Heart left ventricle (tissue), 16 donors: ENCODE results near the gene PRRX1. TPM values are rescaled to one million over a fixed set of nuclear protein-coding genes. Genes with fewer than 3 reads are reported as not detected.

Experiments
- ATAC-seq, 4 donors: fragments of 200-7000 bp; cut with Tn5 transposase; one replicate each; pipeline ENCODE4 v1.9.1; 2020 to 2022; ENCODE audit warnings: moderate library complexity in 4 of 4, mild to moderate bottlenecking in 3 of 4, moderate number of reproducible peaks in 1 of 4
- DNase-seq, 5 donors: peaks; one replicate each; pipeline ENCODE4 v3.0.0-alpha.2; 2020
- H3K27ac ChIP-seq, 12 donors: fragments of 200-600 bp; sonication (generic) in 4 of 12; one replicate each; pipeline versions ENCODE4 v1.5.0 to v1.8.0; 2016 to 2022; ENCODE audit warnings: mild to moderate bottlenecking in 2 of 12
- H3K27me3 ChIP-seq, 9 donors: fragments of 200-600 bp; sonication (generic) in 2 of 9; one replicate each; pipeline versions ENCODE4 v1.5.1 to v1.8.0; 2016 to 2022; ENCODE audit warnings: mild to moderate bottlenecking in 3 of 9
- H3K36me3 ChIP-seq, 9 donors: fragments of 200-600 bp; sonication (generic) in 2 of 9; one replicate each; pipeline versions ENCODE4 v1.5.0 to v1.8.0; 2018 to 2022; ENCODE audit warnings: mild to moderate bottlenecking in 2 of 9
- H3K4me1 ChIP-seq, 12 donors: fragments of 200-600 bp; sonication (generic) in 4 of 12; one replicate each; pipeline versions ENCODE4 v1.5.0 to v1.8.0; 2016 to 2022; ENCODE audit warnings: mild to moderate bottlenecking in 3 of 12
- H3K4me3 ChIP-seq, 12 donors: fragments of 200-600 bp; sonication (generic) in 4 of 12; one replicate each; pipeline versions ENCODE4 v1.5.0 to v1.8.0; 2017 to 2022; ENCODE audit warnings: mild to moderate bottlenecking in 9 of 12, moderate library complexity in 4 of 12
- H3K9me3 ChIP-seq, 12 donors: fragments of 200-600 bp; sonication (generic) in 4 of 12; one replicate each; pipeline versions ENCODE4 v1.5.0 to v1.8.0; 2016 to 2022; ENCODE audit warnings: mild to moderate bottlenecking in 1 of 12
- POLR2A ChIP-seq, 2 donors: fragments of 450-650 bp; IDR thresholded peaks; one replicate each; pipeline ENCODE4 v1.6.1; 2017; ENCODE audit warnings: antibody characterized with exemption in 2 of 2, mild to moderate bottlenecking in 2 of 2, moderate library complexity in 2 of 2
- WGBS, 4 donors: extraction: QIAGEN DNeasy Blood & Tissue Kit in 2 of 4; methylation state at CpG; one replicate each; pipeline versions ENCODE4 v1.1.5 to v1.1.7; 2013 to 2018; 5-methylcytosine and 5-hydroxymethylcytosine counted together
- intact Hi-C, 10 donors: fragments of 100-400 bp; cut with DNase I; formaldehyde crosslinking; loops; one replicate each; pipeline versions ENCODE4 v1.11.1 to v1.14.2; 2022
- polyA plus RNA-seq, 2 donors: library from polyadenylated mRNA; stranded (reverse); fragments of 200-250 nt; gene quantifications; one replicate each; pipeline ENCODE4 v1.2.3, GENCODE V29; 2013
- total RNA-seq, 9 donors: library from RNA; depleted of rRNA in 2 of 9; stranded (reverse); fragments of >200 nt in 2 of 9; fragmentation: NEBNext Ultra II Directional in 3 of 9; extraction: Animal tissue kit (Norgen Biotek cat#: 25700) in 3 of 9; gene quantifications; one replicate each; pipeline versions ENCODE4 v1.1.0 to v1.2.4, GENCODE V29; 2016 to 2023
- TF ChIP-seq, protein P1 (sequence below), 12 donors: fragments of 200-600 bp; sonication (generic) in 4 of 12; IDR thresholded peaks; one replicate each; pipeline versions ENCODE4 v1.5.0 to v1.8.0; 2018 to 2022; ENCODE audit warnings: antibody characterized with exemption in 12 of 12, mild to moderate bottlenecking in 5 of 12
- donor health status: ischemic (EF 13 %, LVEDD 7.1; RV severe dilation, severe dysfunction).
- donor health status: healthy with polysubstance abuse.
- donor health status: DM: no; HTN: yes; CAD: no.
- donor health status: DM: no; HTN: no; CAD: no.
- donor health status: ischemic (EF 25% LVEDD 6.9; RV normal size, moderate dysfunction).
- donor health status: ischemic (EF 25% LVEDD 5.7; RV mildly dilated, moderate dysfunction).
- donor health status: healthy.
- donor health status: DM: yes; HTN: yes; CAD: no.
- donor health status: ischemic (EF 35%, LVEDD 5.7; RV mildly dilated, moderate dysfunction).
- donor health status: nonischemic (EF 11% LVEDD 7.7; RV severe dilation, severe dysfunction).
- donor health status: DM: yes; HTN: yes; CAD: no.
- donor health status: PGD.
- donor health status: ischemic (EF 29% LVEDD 5.4; RV normal size, mild dysfunction).
- donor health status: nonischemic (EF 23%, LVEDD 6.1; RV moderate dilation, normal function).

Gene PRRX1
- total and polyA plus RNA-seq, 11 donors, result 16.2 to 104 (median 52.3) TPM

DNA sequence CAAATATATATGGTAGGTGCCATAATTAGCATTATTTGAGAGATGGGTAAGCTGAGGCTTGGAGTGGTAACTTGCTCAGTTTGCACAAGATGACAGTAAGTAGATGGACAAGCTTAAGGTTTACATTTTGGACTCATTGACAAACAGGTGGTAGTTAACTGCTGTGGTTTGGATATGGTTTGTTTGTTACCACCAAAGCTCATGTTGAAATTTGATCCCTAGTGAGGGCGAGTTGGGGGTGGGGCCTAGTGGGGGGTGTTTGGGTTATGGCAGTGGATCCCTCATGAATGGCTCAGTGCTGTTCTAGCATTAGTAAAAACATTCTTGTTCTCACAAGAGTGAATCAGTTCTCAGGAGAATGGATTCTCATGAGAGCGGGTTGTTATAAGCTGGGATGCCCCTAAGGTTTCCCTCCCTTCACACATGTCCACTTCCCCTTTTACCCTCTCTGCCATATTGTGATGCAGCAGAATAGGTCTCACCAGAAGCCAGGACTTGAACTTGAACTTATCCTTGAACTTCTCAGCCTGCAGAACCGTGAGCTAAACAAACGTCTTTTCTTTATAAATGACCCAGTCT, 6.6 kb upstream of the PRRX1 start:
- no peak overlapping the region for H3K4me3 ChIP-seq
- H3K27ac ChIP-seq, result no peak overlapping the region
- 65 to 73% (median 70%) methylated on average over 4 of the region's 4 CpGs for WGBS, 4 donors
- H3K9me3 ChIP-seq, result no peaks in the 10 kb centered on the region
- peaks cover 0 to 47% (median 2%) of the 10 kb centered on the region in 9 donors for H3K27me3 ChIP-seq
- H3K4me1 ChIP-seq, result peaks cover 0 to 15% (median 0%) of the 10 kb centered on the region in 12 donors
- ATAC-seq, result no peak
- no peak for DNase-seq
- intact Hi-C loops, result loop anchor here in 1 of 10 donors (10.0 kb wide), 1 partner anchor 93 kb away; no protein-coding TSS in a partner anchor
- no peaks in the 10 kb centered on the region for H3K36me3 ChIP-seq
- TF ChIP-seq POLR2A (IDR thresholded peaks at IDR 0.05), result no peak
- TF ChIP-seq, protein P1, sequence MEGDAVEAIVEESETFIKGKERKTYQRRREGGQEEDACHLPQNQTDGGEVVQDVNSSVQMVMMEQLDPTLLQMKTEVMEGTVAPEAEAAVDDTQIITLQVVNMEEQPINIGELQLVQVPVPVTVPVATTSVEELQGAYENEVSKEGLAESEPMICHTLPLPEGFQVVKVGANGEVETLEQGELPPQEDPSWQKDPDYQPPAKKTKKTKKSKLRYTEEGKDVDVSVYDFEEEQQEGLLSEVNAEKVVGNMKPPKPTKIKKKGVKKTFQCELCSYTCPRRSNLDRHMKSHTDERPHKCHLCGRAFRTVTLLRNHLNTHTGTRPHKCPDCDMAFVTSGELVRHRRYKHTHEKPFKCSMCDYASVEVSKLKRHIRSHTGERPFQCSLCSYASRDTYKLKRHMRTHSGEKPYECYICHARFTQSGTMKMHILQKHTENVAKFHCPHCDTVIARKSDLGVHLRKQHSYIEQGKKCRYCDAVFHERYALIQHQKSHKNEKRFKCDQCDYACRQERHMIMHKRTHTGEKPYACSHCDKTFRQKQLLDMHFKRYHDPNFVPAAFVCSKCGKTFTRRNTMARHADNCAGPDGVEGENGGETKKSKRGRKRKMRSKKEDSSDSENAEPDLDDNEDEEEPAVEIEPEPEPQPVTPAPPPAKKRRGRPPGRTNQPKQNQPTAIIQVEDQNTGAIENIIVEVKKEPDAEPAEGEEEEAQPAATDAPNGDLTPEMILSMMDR (IDR thresholded peaks at IDR 0.05), result no peak

DNA sequence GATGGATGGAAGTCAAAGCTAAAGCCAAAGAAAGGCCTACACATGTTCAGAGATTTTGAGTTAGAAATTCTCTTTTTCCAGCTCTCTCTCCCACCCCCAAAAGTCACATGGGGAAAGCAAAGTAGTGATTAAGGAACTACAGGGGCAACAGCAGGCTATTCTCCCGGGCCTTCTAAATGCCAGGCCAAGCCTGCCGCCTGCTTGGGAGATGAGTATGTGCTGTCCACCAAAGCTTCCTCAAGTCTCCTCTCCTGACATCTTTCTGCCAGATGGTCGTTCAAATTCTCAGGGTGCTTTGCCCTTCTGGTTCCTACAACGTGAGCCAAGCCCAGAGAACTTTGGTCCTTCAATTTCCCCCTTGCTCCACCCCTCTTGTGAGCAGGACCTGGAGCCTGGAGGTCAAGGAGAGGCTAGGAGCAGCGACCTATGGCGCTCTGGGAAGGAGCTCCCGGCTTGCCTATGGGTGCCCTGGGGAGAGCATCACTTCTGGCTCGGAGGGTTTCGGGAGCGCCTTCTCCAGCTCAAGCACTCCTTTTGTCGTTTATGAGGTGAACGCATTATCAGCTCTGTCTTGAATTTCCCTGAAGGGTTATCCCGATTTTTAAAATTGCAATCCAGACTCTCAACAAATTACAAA, 4.4 kb upstream of the PRRX1 start:
- H3K36me3 ChIP-seq, result no peaks in the 10 kb centered on the region
- ATAC-seq (no peak), DNase-seq (no peak)
- no peak for TF ChIP-seq POLR2A (IDR thresholded peaks at IDR 0.05)
- TF ChIP-seq, protein P1 (IDR thresholded peaks at IDR 0.05), result no peak
- peaks cover 0 to 27% (median 0%) of the 10 kb centered on the region in 12 donors for H3K4me1 ChIP-seq
- H3K9me3 ChIP-seq, result no peaks in the 10 kb centered on the region
- 68 to 83% (median 70%) methylated on average over 13 of the region's 13 CpGs for WGBS, 4 donors
- intact Hi-C loops, result loop anchor here in 8 of 10 donors (5.0 to 10.0 kb wide), 14 partner anchors 95 to 735 kb away; partner anchors contain the start of genes GORAB (in 5 of the 8), KIFAP3 (in 2 of the 8) and NTMT2 (in 2 of the 8)
- peaks cover 0 to 57% (median 4%) of the 10 kb centered on the region in 9 donors for H3K27me3 ChIP-seq
- no peak overlapping the region for H3K4me3 ChIP-seq
- H3K27ac ChIP-seq, result no peak overlapping the region

DNA sequence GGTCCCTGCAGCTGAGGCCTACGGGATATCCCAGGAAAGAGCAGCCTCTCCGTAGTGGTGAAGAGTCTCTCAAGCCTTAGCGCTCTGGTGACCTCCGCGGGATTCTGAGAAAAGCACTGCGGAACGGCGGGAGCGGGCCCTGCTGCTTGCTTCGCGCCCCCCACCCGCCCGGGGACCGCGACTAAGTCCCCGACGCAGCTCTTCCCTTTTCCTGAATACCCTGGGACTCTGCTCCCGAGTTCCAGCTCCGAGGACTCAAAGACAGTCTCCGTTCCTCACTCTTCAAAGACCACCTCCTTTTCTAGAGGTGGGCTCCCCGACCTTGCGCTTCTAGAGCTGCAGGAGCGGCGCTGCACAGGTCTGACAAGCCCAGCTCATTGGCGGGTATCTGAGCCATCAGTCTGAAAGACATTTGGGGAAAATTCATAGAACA, 3.6 kb upstream of the PRRX1 start:
- H3K4me1 ChIP-seq, result peaks cover 0 to 35% (median 0%) of the 10 kb centered on the region in 12 donors
- H3K9me3 ChIP-seq, result no peaks in the 10 kb centered on the region
- WGBS, 4 donors, result 27 to 82% (median 54%) methylated on average over 16 to 25 of the region's 25 CpGs
- DNase-seq, result no peak
- H3K27ac ChIP-seq, result no peak overlapping the region
- no peak overlapping the region for H3K4me3 ChIP-seq
- H3K36me3 ChIP-seq, result no peaks in the 10 kb centered on the region
- no peak for ATAC-seq
- TF ChIP-seq, protein P1 (IDR thresholded peaks at IDR 0.05), result no peak
- TF ChIP-seq POLR2A (IDR thresholded peaks at IDR 0.05), result no peak
- intact Hi-C loops, result loop anchor here in 8 of 10 donors (5.0 to 10.0 kb wide), 14 partner anchors 95 to 735 kb away; partner anchors contain the start of genes GORAB (in 5 of the 8), KIFAP3 (in 2 of the 8) and NTMT2 (in 2 of the 8)
- H3K27me3 ChIP-seq, result peaks cover 0 to 65% (median 4%) of the 10 kb centered on the region in 9 donors
